H1 (cell line): ENCODE data around the gene MKKS.

Experiments used
- ATF3 ChIP-seq: IDR thresholded peaks from 2 replicates; pipeline ENCODE4 v1.6.1; 2011; ENCODE audit warnings: low read depth, mild to moderate bottlenecking, low read length; ENCODE audit not compliant: insufficient read depth
- CEBPB ChIP-seq: IDR thresholded peaks from 2 replicates; pipeline ENCODE4 v1.6.1; 2012; ENCODE audit warnings: low read depth, low read length
- CTCF ChIP-seq, 3 experiments: IDR thresholded peaks; 1 replicate in 2 of 3; 2 replicates in 1 of 3; pipeline versions ENCODE4 v1.5.1 to v1.6.1; 2011; ENCODE audit warnings: low read length in 3 of 3, mild to moderate bottlenecking in 3 of 3, inconsistent platforms in 2 of 3, low read depth in 1 of 3, moderate library complexity in 1 of 3; ENCODE audit not compliant: insufficient read depth in 1 of 3; ENCODE audit errors: control extremely low read depth in 1 of 3
- EZH2 ChIP-seq: fragments of 200-600 bp; sonication (generic); IDR thresholded peaks from 2 replicates; pipeline ENCODE4 v1.7.1; 2012; ENCODE audit warnings: low read depth, mild to moderate bottlenecking, moderate library complexity, low read length, inconsistent platforms; ENCODE audit not compliant: severe bottlenecking
- HDAC6 ChIP-seq: IDR thresholded peaks from one replicate; pipeline ENCODE4 v1.7.1; 2012; ENCODE audit warnings: low read depth, mild to moderate bottlenecking, inconsistent platforms, low read length, moderate library complexity
- JUND ChIP-seq: IDR thresholded peaks from 2 replicates; pipeline ENCODE4 v1.6.1; 2011; ENCODE audit warnings: mild to moderate bottlenecking, improper control_type of control experiment, low read length
- NANOG ChIP-seq: IDR thresholded peaks from 2 replicates; pipeline ENCODE4 v1.6.1; 2011; ENCODE audit warnings: low read length, low read depth, mild to moderate bottlenecking, inconsistent platforms; ENCODE audit not compliant: insufficient read depth, poor library complexity, severe bottlenecking
- POLR2A ChIP-seq, 2 experiments: IDR thresholded peaks; 1 replicate in 1 of 2; 2 replicates in 1 of 2; pipeline ENCODE4 v1.6.1; 2011; ENCODE audit warnings: low read depth in 2 of 2, low read length in 2 of 2, mild to moderate bottlenecking in 2 of 2; ENCODE audit errors: control extremely low read depth in 1 of 2
- POLR2AphosphoS5 ChIP-seq: IDR thresholded peaks from 2 replicates; pipeline ENCODE4 v1.6.1; 2011; ENCODE audit warnings: low read depth, low read length
- RBBP5 ChIP-seq: IDR thresholded peaks from 2 replicates; pipeline ENCODE4 v1.7.1; 2012; ENCODE audit warnings: low read depth, mild to moderate bottlenecking, inconsistent platforms, low read length, moderate library complexity, borderline replicate concordance
- SUZ12 ChIP-seq: fragments of 200-600 bp; sonication (generic); IDR thresholded peaks from 2 replicates; pipeline ENCODE4 v1.6.1; 2012; ENCODE audit warnings: mild to moderate bottlenecking, inconsistent platforms, low read length, moderate library complexity, mixed read lengths
- TAF1 ChIP-seq: IDR thresholded peaks from 2 replicates; pipeline ENCODE4 v1.6.1; 2011; ENCODE audit warnings: mild to moderate bottlenecking, low read depth, low read length
- YY1 ChIP-seq: IDR thresholded peaks from 2 replicates; pipeline ENCODE4 v1.6.1; 2011; ENCODE audit warnings: low read depth, mild to moderate bottlenecking, low read length
- ZNF274 ChIP-seq: IDR thresholded peaks from 2 replicates; pipeline ENCODE4 v1.7.0; 2012; ENCODE audit warnings: low read length, borderline replicate concordance; ENCODE audit errors: extremely low read depth

DNA sequence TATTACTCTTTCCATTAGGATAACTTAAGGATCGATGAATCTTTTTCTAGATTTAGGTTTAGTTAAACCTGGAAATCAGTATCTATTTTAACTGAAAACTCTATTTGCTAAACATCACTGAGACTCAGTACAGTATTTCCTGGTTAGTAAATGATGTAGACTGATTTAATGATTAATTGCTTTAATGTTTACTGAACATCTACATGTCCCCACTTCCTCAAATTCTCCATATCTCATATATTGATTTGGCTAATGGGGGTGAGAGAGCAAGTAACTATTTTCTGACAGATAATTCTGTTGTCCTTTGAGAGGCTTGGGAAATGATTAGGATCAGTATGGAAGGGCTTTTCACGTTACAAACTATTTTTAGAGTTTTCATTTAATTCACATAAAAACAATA is 10.3 kb downstream of the MKKS start:
- TF ChIP-seq TAF1 (no peak), POLR2A (IDR thresholded peaks at IDR 0.05; ENCODE audit: control extremely low read depth in 1 of 2, low read depth in 2 of 2, low read length in 2 of 2) (no peak), CTCF (IDR thresholded peaks at IDR 0.05; ENCODE audit: control extremely low read depth in 1 of 3, insufficient read depth in 1 of 3, low read depth in 1 of 3, low read length in 3 of 3) (no peak), YY1 (no peak), ZNF274 (no peak), ATF3 (no peak), CEBPB (no peak), RBBP5 (no peak), HDAC6 (no peak), EZH2 (no peak), JUND (no peak), SUZ12 (no peak), POLR2AphosphoS5 (no peak), NANOG (no peak)
